Cardiac muscle cell (in vitro differentiated cells and primary cell): Measurements from ENCODE around the gene IMMP2L. TPM values are rescaled to one million over a fixed set of nuclear protein-coding genes. Genes with fewer than 3 reads are reported as not detected.

Experiments used
- DNase-seq, 2 donors: peaks; one replicate each; pipeline versions ENCODE4 v3.0.0 to v3.0.0-alpha.2; 2010 to 2017; ENCODE audit warnings: low read depth in 1 of 2, low spot score in 1 of 2
- H3K27ac ChIP-seq: fragments of 200-600 bp; sonication (generic); 2 replicates; pipeline ENCODE4 v1.5.1; 2016
- H3K27me3 ChIP-seq: fragments of 200-600 bp; sonication (generic); 2 replicates; pipeline ENCODE4 v1.6.0; 2016; ENCODE audit warnings: control low read depth
- H3K36me3 ChIP-seq: fragments of 200-600 bp; sonication (generic); 2 replicates; pipeline ENCODE4 v1.5.1; 2016; ENCODE audit warnings: control low read depth
- H3K4me1 ChIP-seq: fragments of 200-600 bp; sonication (generic); 2 replicates; pipeline ENCODE4 v1.8.1; 2017; ENCODE audit warnings: low read depth, mild to moderate bottlenecking, mixed run types
- H3K4me3 ChIP-seq: fragments of 200-600 bp; sonication (generic); 2 replicates; pipeline ENCODE4 v1.5.1; 2016; ENCODE audit warnings: mild to moderate bottlenecking
- H3K9me3 ChIP-seq: fragments of 200-600 bp; sonication (generic); 2 replicates; pipeline ENCODE4 v1.5.1; 2017; ENCODE audit warnings: low read depth, mild to moderate bottlenecking, control low read depth
- CTCF ChIP-seq: IDR thresholded peaks from 2 replicates; pipeline ENCODE4 v1.5.1; 2012; ENCODE audit warnings: low read depth, mild to moderate bottlenecking, low read length
- polyA plus RNA-seq: library from polyadenylated mRNA; unstranded; fragments of >200 nt; fragmentation: Nextera tagmentation; extraction: Ambion mirVana; gene quantifications from 2 replicates; pipeline ENCODE4 v1.2.1, GENCODE V29; 2016
- total RNA-seq: library from RNA; depleted of rRNA; stranded (reverse); fragments of >200 nt; gene quantifications from 2 replicates; pipeline ENCODE4 v1.2.3, GENCODE V29; 2016

The IMMP2L gene
- total and polyA plus RNA-seq, 2 experiments from 2014 or later: 6.0 to 11.9 TPM

DNA sequence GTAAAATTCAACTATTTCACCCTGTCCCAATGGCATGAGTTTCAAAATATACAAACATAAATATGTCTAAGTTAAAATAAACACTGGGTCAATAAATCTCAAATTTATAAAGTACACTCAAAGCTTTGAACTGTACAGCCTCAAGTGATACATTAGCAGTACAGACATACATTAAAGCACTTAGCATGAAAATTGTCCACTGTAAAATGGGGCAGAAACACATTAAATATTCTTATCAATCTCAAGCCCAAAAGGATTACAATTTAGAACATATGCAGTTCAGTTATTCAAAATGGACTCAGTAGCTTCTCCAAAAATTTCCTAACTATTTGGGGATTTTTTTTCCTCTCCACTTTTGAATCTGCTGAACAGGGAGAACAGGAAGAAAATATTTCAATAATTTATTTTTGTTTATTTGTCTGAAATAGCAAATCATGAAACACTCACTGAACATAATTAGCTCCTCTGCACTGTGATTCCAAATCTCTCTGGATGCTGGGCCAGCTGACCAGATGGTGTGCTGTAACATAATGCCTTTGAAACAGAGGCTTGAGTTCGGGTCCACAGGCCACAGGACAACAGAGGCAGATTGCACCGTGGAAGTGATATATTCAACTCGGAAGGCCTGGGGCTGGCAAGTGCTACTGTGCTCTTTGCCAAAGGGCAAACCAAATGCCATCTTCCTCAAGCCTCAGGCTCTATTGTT, 720.3 kb downstream of the IMMP2L start:
- Histone ChIP-seq H3K36me3 (no peaks in the 10 kb centered on the region), H3K9me3 (no peaks in the 10 kb centered on the region), H3K27me3 (no peaks in the 10 kb centered on the region), H3K27ac (no peak overlapping the region), H3K4me3 (no peak overlapping the region), H3K4me1 (no peaks in the 10 kb centered on the region)
- DNase-seq: no peak
- TF ChIP-seq CTCF: no peak

- Histone ChIP-seq H3K27ac (no peak overlapping the region), H3K36me3 (no peaks in the 10 kb centered on the region), H3K9me3 (no peaks in the 10 kb centered on the region), H3K4me1 (peaks cover 4% of the 10 kb centered on the region), H3K27me3 (no peaks in the 10 kb centered on the region), H3K4me3 (no peak overlapping the region)
- TF ChIP-seq CTCF: peak; percentile 32
- peak; percentile 38 to 74 for DNase-seq
These were observed 722.4 kb downstream of the IMMP2L start for GRCh38 chr7:110839866-110840265.

DNA sequence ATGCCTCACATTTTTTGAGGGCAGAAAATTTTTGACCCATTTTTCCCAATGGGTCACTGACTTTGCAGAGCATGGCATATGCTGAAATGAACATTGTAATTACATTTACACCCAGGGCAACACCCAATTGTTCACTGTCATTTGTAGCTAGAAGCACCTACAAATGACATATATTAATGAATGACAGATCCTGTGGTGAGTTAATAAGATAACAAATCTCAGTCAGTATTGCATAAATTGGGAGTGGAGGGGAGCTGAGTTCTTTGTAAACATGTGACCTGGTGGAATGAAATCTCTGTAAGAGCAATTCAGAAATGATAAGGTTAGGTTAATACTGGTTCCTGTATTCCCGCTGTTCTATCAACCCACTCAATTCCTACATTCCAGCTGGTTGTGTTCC, 726.4 kb downstream of the IMMP2L start:
- no peak for TF ChIP-seq CTCF
- Histone ChIP-seq H3K36me3 (no peaks in the 10 kb centered on the region), H3K4me3 (no peak overlapping the region), H3K9me3 (no peaks in the 10 kb centered on the region), H3K27me3 (no peaks in the 10 kb centered on the region), H3K27ac (no peak overlapping the region), H3K4me1 (peaks cover 11% of the 10 kb centered on the region)
- no peak for DNase-seq

GRCh38 chr7:110835218-110835617, 727.1 kb downstream of the IMMP2L start:
- DNase-seq: no peak
- H3K36me3 ChIP-seq: no peaks in the 10 kb centered on the region
- peaks cover 15% of the 10 kb centered on the region for H3K4me1 ChIP-seq
- no peaks in the 10 kb centered on the region for H3K9me3 ChIP-seq
- no peak for TF ChIP-seq CTCF
- H3K4me3 ChIP-seq: no peak overlapping the region
- H3K27ac ChIP-seq: no peak overlapping the region
- H3K27me3 ChIP-seq: no peaks in the 10 kb centered on the region

- no peak overlapping the region for H3K4me3 ChIP-seq
- no peaks in the 10 kb centered on the region for H3K36me3 ChIP-seq
- peaks cover 15% of the 10 kb centered on the region for H3K4me1 ChIP-seq
- DNase-seq: no peak
- TF ChIP-seq CTCF: no peak
- H3K9me3 ChIP-seq: no peaks in the 10 kb centered on the region
- H3K27ac ChIP-seq: no peak overlapping the region
- H3K27me3 ChIP-seq: no peaks in the 10 kb centered on the region
These were observed 730.9 kb downstream of the IMMP2L start for GRCh38 chr7:110831419-110831818.
